ENCODE measurements around the gene NSUN4.
"Not testable (repeated sequence)": the region's sequence is repeated elsewhere in the genome, so short reads cannot be mapped to it uniquely, and the experiment has no call there.

Gene NSUN4

DNA sequence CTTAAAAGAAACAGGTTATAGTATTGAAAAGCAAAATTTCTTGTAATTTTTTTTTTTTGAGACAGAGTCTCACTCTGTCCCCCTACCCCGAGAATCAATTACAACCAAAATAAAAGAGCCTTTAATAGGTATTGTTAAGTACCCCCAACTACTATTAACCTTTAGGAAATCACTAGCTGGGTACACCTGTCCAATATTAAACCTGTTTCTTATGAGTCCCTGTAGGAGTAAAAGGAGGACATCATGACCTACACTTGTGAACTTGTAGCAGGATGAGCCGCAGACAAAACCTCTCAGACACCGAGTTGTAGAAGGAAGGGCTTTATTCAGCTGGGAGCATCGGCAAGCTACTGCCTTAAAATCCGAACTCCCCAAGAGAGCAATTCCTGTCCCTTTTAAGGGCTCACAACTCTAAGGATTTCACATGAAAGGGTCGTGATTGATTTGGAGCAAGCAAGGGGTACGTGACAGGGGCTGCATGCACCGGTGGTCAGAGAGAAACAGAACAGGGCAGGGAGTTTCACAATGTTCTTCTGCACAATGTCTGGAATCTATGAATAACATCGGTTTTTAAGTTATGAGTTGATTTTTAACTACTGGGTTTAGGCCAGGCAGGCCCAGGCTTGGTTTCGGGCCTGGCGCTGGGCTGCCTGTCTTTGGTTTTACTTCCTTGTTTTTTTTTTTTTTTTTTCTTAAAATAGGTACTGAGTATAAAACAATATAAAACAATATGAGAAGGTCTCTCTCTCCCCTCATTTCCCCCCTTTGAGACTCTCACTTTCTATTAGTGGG is 15.1 kb upstream of the NSUN4 start:
- not testable (repeated sequence) for H2AFZ ChIP-seq (ENCODE audit: low read length); H3K4me2 ChIP-seq (ENCODE audit: low read depth, low read length, poor library complexity, severe bottlenecking); H3K9me2 ChIP-seq (replicated peaks; ENCODE audit: low read depth, low read length); H3K27me3 ChIP-seq (ENCODE audit: insufficient read depth, low read length, poor library complexity, severe bottlenecking); H3K9me3 ChIP-seq (ENCODE audit: insufficient read depth, low read depth, low read length); H3K79me2 ChIP-seq (ENCODE audit: insufficient read depth, low read length); H3K4me3 ChIP-seq (ENCODE audit: low read length, poor library complexity, severe bottlenecking); H3K36me3 ChIP-seq (ENCODE audit: insufficient read depth, low read length); H4K20me1 ChIP-seq (ENCODE audit: insufficient read depth, low read length, poor library complexity, severe bottlenecking); H3K4me1 ChIP-seq (ENCODE audit: insufficient read depth, low read length, poor library complexity, severe bottlenecking); H3K9ac ChIP-seq (ENCODE audit: low read depth, low read length, poor library complexity, severe bottlenecking); H3F3A ChIP-seq (ENCODE audit: low read depth)

GRCh38 chr1:46328182-46328581 is 12.4 kb upstream of the NSUN4 start:
- not testable (repeated sequence) for H4K20me1 ChIP-seq (ENCODE audit: insufficient read depth, low read length, poor library complexity, severe bottlenecking); H2AFZ ChIP-seq (ENCODE audit: low read length); H3F3A ChIP-seq (ENCODE audit: low read depth); H3K9me2 ChIP-seq (replicated peaks; ENCODE audit: low read depth, low read length); H3K4me1 ChIP-seq (ENCODE audit: insufficient read depth, low read length, poor library complexity, severe bottlenecking); H3K27me3 ChIP-seq (ENCODE audit: insufficient read depth, low read length, poor library complexity, severe bottlenecking); H3K4me3 ChIP-seq (ENCODE audit: low read length, poor library complexity, severe bottlenecking); H3K79me2 ChIP-seq (ENCODE audit: insufficient read depth, low read length); H3K36me3 ChIP-seq (ENCODE audit: insufficient read depth, low read length); H3K9ac ChIP-seq (ENCODE audit: low read depth, low read length, poor library complexity, severe bottlenecking); H3K4me2 ChIP-seq (ENCODE audit: low read depth, low read length, poor library complexity, severe bottlenecking); H3K9me3 ChIP-seq (ENCODE audit: insufficient read depth, low read depth, low read length)

DNA sequence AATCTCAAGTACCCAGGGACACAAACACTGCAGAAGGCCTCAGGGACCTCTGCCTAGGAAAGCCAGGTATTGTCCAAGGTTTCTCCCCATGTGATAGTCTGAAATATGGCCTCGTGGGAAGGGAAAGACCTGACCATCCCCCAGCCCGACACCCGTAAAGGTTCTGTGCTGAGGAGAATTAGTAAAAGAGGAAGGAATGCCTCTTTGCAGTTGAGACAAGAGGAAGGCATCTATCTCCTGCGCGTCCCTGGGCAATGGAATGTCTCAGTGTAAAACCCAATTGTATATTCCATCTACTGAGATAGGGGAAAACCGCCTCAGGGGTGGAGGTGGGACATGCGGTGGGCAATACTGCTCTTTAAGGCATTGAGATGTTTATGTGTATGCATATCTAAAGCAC is 10.8 kb upstream of the NSUN4 start:
- H3K36me3 ChIP-seq (ENCODE audit: insufficient read depth, low read length); H3K9ac ChIP-seq (ENCODE audit: low read depth, low read length, poor library complexity, severe bottlenecking); H3K79me2 ChIP-seq (ENCODE audit: insufficient read depth, low read length); H3K4me1 ChIP-seq (ENCODE audit: insufficient read depth, low read length, poor library complexity, severe bottlenecking); H3K27me3 ChIP-seq (ENCODE audit: insufficient read depth, low read length, poor library complexity, severe bottlenecking); H3F3A ChIP-seq (ENCODE audit: low read depth); H3K9me2 ChIP-seq (replicated peaks; ENCODE audit: low read depth, low read length); H3K4me3 ChIP-seq (ENCODE audit: low read length, poor library complexity, severe bottlenecking); H3K9me3 ChIP-seq (ENCODE audit: insufficient read depth, low read depth, low read length); H3K4me2 ChIP-seq (ENCODE audit: low read depth, low read length, poor library complexity, severe bottlenecking); H4K20me1 ChIP-seq (ENCODE audit: insufficient read depth, low read length, poor library complexity, severe bottlenecking); H2AFZ ChIP-seq (ENCODE audit: low read length): not testable (repeated sequence)

DNA sequence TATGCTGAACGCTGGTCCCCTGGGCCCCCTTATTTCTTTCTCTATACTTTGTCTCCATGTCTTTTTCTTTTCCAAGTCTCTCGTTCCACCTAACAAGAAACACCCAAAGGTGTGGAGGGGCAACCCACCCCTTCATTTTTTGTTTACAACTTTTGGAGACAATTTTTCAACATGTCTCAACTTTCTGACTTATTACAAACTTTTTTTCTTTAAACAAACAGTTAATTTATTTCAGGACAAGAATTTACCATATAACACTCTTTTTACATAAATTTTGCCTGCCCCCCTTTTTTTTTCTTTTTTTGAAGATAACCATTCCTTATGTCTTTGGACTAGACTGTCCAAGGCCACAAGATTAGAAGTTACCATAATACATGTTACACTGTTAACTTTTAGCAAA is 10.2 kb upstream of the NSUN4 start:
- not testable (repeated sequence) for H3K4me3 ChIP-seq (ENCODE audit: low read length, poor library complexity, severe bottlenecking); H3F3A ChIP-seq (ENCODE audit: low read depth); H3K79me2 ChIP-seq (ENCODE audit: insufficient read depth, low read length); H2AFZ ChIP-seq (ENCODE audit: low read length); H3K4me1 ChIP-seq (ENCODE audit: insufficient read depth, low read length, poor library complexity, severe bottlenecking); H3K27me3 ChIP-seq (ENCODE audit: insufficient read depth, low read length, poor library complexity, severe bottlenecking); H3K36me3 ChIP-seq (ENCODE audit: insufficient read depth, low read length); H3K9me3 ChIP-seq (ENCODE audit: insufficient read depth, low read depth, low read length); H3K9ac ChIP-seq (ENCODE audit: low read depth, low read length, poor library complexity, severe bottlenecking); H3K4me2 ChIP-seq (ENCODE audit: low read depth, low read length, poor library complexity, severe bottlenecking); H4K20me1 ChIP-seq (ENCODE audit: insufficient read depth, low read length, poor library complexity, severe bottlenecking); H3K9me2 ChIP-seq (replicated peaks; ENCODE audit: low read depth, low read length)

- H3K9ac ChIP-seq (ENCODE audit: low read depth, low read length, poor library complexity, severe bottlenecking); H3K9me2 ChIP-seq (replicated peaks; ENCODE audit: low read depth, low read length); H2AFZ ChIP-seq (ENCODE audit: low read length); H3F3A ChIP-seq (ENCODE audit: low read depth); H4K20me1 ChIP-seq (ENCODE audit: insufficient read depth, low read length, poor library complexity, severe bottlenecking); H3K4me2 ChIP-seq (ENCODE audit: low read depth, low read length, poor library complexity, severe bottlenecking); H3K4me1 ChIP-seq (ENCODE audit: insufficient read depth, low read length, poor library complexity, severe bottlenecking); H3K9me3 ChIP-seq (ENCODE audit: insufficient read depth, low read depth, low read length); H3K4me3 ChIP-seq (ENCODE audit: low read length, poor library complexity, severe bottlenecking); H3K79me2 ChIP-seq (ENCODE audit: insufficient read depth, low read length); H3K36me3 ChIP-seq (ENCODE audit: insufficient read depth, low read length); H3K27me3 ChIP-seq (ENCODE audit: insufficient read depth, low read length, poor library complexity, severe bottlenecking): not testable (repeated sequence)
These were observed 8.6 kb upstream of the NSUN4 start for GRCh38 chr1:46331786-46332540.

Measured in Loucy (cell line).